ENCODE data around the gene MPPE1. TPM values are rescaled to one million over a fixed set of nuclear protein-coding genes. Genes with fewer than 3 reads are reported as not detected.

The MPPE1 gene
- total and polyA plus RNA-seq, 9 of the 15 experiments (the other 6 are each of a cell fraction or from before 2014, with no cell fraction given) = 10.7 to 19.5 (median 13.3) TPM

GRCh38 chr18:11947214-11948191 is 39.4 kb upstream of the MPPE1 start (continued):
- TF ChIP-seq SMC3 (conservative IDR thresholded peaks at IDR 0.05; ENCODE audit: insufficient read depth, low read depth, low read length) (0 out of 2 replicates have a peak, but pooled peaks have one; percentile 19), TFAM (CRISPR knock-in tag; conservative IDR thresholded peaks at IDR 0.05) (no peak), MYNN (IDR thresholded peaks at IDR 0.05) (peak; percentile 76; the same call in 1 of the 2 replicates), MYNN (CRISPR knock-in tag; IDR thresholded peaks at IDR 0.05) (no peak), ZNF143 (CRISPR knock-in tag; IDR thresholded peaks at IDR 0.05) (no peak), RBM14 (IDR thresholded peaks at IDR 0.05; ENCODE audit: borderline replicate concordance, insufficient read depth, low read depth, low read length) (no peak), HDAC2 (IDR thresholded peaks at IDR 0.05) (peak; percentile 72), MAZ (CRISPR knock-in tag; conservative IDR thresholded peaks at IDR 0.05 in 1 of 2, IDR thresholded peaks at IDR 0.05 in 1 of 2) (peak; percentile 51 to 91; a peak in 3 of 4 replicates), ELK1 (CRISPR knock-in tag; IDR thresholded peaks at IDR 0.05) (no peak), ZC3H11A (IDR thresholded peaks at IDR 0.05; ENCODE audit: low read depth, low read length) (peak; percentile 77; the same call in 1 of the 2 replicates), FOSL1 (tag; conservative IDR thresholded peaks at IDR 0.05) (peak; percentile 84)
- TF ChIP-seq, protein P1, sequence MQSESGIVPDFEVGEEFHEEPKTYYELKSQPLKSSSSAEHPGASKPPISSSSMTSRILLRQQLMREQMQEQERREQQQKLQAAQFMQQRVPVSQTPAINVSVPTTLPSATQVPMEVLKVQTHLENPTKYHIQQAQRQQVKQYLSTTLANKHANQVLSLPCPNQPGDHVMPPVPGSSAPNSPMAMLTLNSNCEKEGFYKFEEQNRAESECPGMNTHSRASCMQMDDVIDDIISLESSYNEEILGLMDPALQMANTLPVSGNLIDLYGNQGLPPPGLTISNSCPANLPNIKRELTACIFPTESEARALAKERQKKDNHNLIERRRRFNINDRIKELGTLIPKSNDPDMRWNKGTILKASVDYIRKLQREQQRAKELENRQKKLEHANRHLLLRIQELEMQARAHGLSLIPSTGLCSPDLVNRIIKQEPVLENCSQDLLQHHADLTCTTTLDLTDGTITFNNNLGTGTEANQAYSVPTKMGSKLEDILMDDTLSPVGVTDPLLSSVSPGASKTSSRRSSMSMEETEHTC (IDR thresholded peaks at IDR 0.05) = no peak
- TF ChIP-seq, protein P2, sequence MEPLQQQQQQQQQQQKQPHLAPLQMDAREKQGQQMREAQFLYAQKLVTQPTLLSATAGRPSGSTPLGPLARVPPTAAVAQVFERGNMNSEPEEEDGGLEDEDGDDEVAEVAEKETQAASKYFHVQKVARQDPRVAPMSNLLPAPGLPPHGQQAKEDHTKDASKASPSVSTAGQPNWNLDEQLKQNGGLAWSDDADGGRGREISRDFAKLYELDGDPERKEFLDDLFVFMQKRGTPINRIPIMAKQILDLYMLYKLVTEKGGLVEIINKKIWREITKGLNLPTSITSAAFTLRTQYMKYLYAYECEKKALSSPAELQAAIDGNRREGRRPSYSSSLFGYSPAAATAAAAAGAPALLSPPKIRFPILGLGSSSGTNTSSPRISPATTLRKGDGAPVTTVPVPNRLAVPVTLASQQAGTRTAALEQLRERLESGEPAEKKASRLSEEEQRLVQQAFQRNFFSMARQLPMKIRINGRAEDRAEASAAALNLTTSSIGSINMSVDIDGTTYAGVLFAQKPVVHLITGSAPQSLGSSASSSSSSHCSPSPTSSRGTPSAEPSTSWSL (CRISPR knock-in tag; IDR thresholded peaks at IDR 0.05; ENCODE audit: borderline replicate concordance) = no peak
- TF ChIP-seq, protein P3, sequence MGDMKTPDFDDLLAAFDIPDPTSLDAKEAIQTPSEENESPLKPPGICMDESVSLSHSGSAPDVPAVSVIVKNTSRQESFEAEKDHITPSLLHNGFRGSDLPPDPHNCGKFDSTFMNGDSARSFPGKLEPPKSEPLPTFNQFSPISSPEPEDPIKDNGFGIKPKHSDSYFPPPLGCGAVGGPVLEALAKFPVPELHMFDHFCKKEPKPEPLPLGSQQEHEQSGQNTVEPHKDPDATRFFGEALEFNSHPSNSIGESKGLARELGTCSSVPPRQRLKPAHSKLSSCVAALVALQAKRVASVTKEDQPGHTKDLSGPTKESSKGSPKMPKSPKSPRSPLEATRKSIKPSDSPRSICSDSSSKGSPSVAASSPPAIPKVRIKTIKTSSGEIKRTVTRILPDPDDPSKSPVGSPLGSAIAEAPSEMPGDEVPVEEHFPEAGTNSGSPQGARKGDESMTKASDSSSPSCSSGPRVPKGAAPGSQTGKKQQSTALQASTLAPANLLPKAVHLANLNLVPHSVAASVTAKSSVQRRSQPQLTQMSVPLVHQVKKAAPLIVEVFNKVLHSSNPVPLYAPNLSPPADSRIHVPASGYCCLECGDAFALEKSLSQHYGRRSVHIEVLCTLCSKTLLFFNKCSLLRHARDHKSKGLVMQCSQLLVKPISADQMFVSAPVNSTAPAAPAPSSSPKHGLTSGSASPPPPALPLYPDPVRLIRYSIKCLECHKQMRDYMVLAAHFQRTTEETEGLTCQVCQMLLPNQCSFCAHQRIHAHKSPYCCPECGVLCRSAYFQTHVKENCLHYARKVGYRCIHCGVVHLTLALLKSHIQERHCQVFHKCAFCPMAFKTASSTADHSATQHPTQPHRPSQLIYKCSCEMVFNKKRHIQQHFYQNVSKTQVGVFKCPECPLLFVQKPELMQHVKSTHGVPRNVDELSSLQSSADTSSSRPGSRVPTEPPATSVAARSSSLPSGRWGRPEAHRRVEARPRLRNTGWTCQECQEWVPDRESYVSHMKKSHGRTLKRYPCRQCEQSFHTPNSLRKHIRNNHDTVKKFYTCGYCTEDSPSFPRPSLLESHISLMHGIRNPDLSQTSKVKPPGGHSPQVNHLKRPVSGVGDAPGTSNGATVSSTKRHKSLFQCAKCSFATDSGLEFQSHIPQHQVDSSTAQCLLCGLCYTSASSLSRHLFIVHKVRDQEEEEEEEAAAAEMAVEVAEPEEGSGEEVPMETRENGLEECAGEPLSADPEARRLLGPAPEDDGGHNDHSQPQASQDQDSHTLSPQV (IDR thresholded peaks at IDR 0.05) = peak; percentile 23; the same call in 1 of the 2 replicates
- TF ChIP-seq, protein P4, sequence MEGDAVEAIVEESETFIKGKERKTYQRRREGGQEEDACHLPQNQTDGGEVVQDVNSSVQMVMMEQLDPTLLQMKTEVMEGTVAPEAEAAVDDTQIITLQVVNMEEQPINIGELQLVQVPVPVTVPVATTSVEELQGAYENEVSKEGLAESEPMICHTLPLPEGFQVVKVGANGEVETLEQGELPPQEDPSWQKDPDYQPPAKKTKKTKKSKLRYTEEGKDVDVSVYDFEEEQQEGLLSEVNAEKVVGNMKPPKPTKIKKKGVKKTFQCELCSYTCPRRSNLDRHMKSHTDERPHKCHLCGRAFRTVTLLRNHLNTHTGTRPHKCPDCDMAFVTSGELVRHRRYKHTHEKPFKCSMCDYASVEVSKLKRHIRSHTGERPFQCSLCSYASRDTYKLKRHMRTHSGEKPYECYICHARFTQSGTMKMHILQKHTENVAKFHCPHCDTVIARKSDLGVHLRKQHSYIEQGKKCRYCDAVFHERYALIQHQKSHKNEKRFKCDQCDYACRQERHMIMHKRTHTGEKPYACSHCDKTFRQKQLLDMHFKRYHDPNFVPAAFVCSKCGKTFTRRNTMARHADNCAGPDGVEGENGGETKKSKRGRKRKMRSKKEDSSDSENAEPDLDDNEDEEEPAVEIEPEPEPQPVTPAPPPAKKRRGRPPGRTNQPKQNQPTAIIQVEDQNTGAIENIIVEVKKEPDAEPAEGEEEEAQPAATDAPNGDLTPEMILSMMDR (IDR thresholded peaks at IDR 0.05 in 2 of 3, conservative IDR thresholded peaks at IDR 0.05 in 1 of 3; ENCODE audit: insufficient read depth in 2 of 3, low read depth in 1 of 3, low read length in 3 of 3) = peak in 2 of 3 experiments; percentile 10; a peak in 1 of 6 replicates
